ENCODE results near the gene LRRC56. TPM values are rescaled to one million over a fixed set of nuclear protein-coding genes. Genes with fewer than 3 reads are reported as not detected.
A peak's percentile ranks its signal among the peaks of the same experiment; 100 is the strongest.

The LRRC56 gene
- total RNA-seq, 1 donor from 2014 or later, result 0.82 TPM

DNA sequence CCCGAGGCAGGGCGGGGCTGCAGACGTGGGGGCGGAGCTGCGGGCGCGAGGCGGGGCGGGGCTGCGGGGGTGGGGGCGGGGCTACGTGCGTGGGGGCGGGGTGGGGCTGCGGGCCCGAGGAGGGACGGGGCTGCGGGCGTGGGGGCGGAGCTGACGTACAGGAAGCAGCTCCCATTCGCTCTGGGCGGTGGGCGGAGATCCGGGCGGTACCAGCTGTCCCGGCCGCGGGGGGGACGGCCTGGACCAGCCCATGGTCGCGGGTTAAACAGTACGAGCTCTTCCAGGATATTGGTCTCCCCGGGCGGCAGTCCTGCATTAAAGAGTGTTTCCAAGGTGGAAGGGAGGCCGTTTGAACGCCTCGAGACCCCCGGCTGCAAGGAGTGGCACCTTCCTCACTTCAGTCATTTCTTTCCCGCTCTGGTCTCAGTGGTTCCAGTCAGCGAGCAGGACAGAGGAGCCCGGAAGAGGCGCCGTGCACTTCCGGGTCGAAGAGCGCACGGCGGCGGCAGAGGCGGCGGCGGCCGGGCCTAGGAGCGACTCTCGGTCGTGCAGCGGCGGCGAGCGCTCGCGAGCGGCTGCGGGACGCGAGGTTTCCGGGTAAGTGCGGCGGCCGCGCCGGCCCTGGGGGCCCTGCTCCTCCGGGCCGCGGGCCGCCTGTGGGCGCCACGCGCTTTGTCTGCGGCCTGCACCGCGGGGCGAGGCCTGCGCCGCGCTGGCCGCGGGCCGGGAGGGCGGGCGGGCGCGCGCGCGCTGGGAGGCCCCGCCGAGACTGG, 38.9 kb downstream of the LRRC56 start, which contains the start of gene PHRF1:
PHRF1 (plus strand) TSS at position 475 of the 773 bp plus-strand sequence. CDS start 5,043 bp downstream, outside the sequence.
- Histone ChIP-seq H3K36me3 (ENCODE audit: insufficient read depth, low read length) (no peaks in the 10 kb centered on the region), H3K4me1 (ENCODE audit: insufficient read depth, low read length) (peaks cover 18% of the 10 kb centered on the region), H3K9me3 (ENCODE audit: insufficient read depth, low read depth, low read length) (no peaks in the 10 kb centered on the region), H3K27me3 (ENCODE audit: insufficient read depth, low read length) (peaks cover 6% of the 10 kb centered on the region), H4K20me1 (ENCODE audit: insufficient read depth, low read length) (peaks cover 42% of the 10 kb centered on the region), H3K79me2 (ENCODE audit: insufficient read depth, low read length) (peaks cover 45% of the 10 kb centered on the region), H3K9ac (ENCODE audit: low read length) (peak within 1 kb of the TSS; percentile 99), H3K4me3 (ENCODE audit: insufficient read depth, low read depth, low read length) (peak within 1 kb of the TSS; percentile 98), H3K4me2 (ENCODE audit: low read length) (peak within 1 kb of the TSS; percentile 98), H2AFZ (ENCODE audit: low read depth, low read length) (peak within 1 kb of the TSS; percentile 99), H3K27ac (ENCODE audit: low read depth, low read length) (peak within 1 kb of the TSS; percentile 99)
- H3K27me3 Mint-ChIP-seq (ENCODE audit: low read depth, unreplicated experiment), result peaks cover 17% of the 10 kb centered on the region
- H3K36me3 Mint-ChIP-seq (ENCODE audit: low read depth, unreplicated experiment), result peaks cover 11% of the 10 kb centered on the region
- peaks cover 35% of the 10 kb centered on the region for H3K4me1 Mint-ChIP-seq (ENCODE audit: low read depth, unreplicated experiment)
- H3K27ac Mint-ChIP-seq (ENCODE audit: unreplicated experiment), result peak within 1 kb of the TSS; percentile 98
- no peak for FAIRE-seq
- H3K4me3 Mint-ChIP-seq (ENCODE audit: unreplicated experiment), result peak within 1 kb of the TSS; percentile 98
- no peaks in the 10 kb centered on the region for H3K9me3 Mint-ChIP-seq (ENCODE audit: unreplicated experiment)
- no peak for TF ChIP-seq EZH2 (IDR thresholded peaks at IDR 0.05; ENCODE audit: insufficient read depth, low read length)
- TF ChIP-seq, protein P1, sequence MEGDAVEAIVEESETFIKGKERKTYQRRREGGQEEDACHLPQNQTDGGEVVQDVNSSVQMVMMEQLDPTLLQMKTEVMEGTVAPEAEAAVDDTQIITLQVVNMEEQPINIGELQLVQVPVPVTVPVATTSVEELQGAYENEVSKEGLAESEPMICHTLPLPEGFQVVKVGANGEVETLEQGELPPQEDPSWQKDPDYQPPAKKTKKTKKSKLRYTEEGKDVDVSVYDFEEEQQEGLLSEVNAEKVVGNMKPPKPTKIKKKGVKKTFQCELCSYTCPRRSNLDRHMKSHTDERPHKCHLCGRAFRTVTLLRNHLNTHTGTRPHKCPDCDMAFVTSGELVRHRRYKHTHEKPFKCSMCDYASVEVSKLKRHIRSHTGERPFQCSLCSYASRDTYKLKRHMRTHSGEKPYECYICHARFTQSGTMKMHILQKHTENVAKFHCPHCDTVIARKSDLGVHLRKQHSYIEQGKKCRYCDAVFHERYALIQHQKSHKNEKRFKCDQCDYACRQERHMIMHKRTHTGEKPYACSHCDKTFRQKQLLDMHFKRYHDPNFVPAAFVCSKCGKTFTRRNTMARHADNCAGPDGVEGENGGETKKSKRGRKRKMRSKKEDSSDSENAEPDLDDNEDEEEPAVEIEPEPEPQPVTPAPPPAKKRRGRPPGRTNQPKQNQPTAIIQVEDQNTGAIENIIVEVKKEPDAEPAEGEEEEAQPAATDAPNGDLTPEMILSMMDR (IDR thresholded peaks at IDR 0.05; ENCODE audit: insufficient read depth, low read depth, low read length), result no peak
- DNase-seq (ENCODE audit: low read depth), result peak; percentile 89

DNA sequence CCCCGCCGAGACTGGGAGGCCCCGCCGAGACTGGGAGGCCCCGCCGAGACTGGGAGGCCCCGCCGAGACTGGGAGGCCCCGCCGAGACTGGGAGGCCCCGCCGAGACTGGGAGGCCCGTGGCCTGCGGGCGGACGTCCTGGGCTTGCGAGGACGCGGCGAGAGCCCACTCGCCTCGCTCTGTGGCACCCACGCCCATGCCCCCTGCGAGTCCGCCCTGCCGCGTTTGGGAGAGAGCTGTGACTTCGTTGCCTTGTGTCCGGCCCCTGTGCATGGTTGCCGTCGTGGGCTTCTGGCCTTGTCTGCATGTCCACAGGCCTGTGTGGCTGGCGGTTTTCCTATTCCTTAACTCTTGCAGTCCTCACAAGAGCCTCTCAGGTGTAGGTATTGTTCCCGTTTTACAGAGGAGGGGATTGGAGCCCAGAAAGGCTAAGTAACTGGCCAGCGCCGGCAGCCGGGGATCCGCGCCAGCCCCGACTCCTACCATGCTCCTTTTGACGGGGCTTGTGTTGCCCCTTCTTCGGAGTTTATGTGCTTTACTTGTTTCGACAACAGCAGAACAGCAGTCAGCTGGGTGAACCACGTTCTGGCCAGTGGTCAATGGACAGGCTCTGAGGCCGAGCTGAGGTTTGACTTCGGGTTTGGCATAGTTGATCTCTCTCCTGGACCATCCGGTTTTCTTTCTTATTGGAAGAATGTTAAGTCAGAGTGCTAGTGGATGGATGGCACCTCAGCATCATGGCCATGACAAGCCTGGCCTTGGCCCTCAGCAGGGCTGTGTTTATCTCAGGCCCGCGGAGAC, 39.7 kb downstream of the LRRC56 start:
- Histone ChIP-seq H3K79me2 (ENCODE audit: insufficient read depth, low read length) (peaks cover 53% of the 10 kb centered on the region), H3K4me3 (ENCODE audit: insufficient read depth, low read depth, low read length) (peak overlapping the region; percentile 98), H3K9ac (ENCODE audit: low read length) (peak overlapping the region; percentile 99), H2AFZ (ENCODE audit: low read depth, low read length) (no peak overlapping the region), H3K4me1 (ENCODE audit: insufficient read depth, low read length) (peaks cover 16% of the 10 kb centered on the region), H3K4me2 (ENCODE audit: low read length) (peak overlapping the region; percentile 96), H4K20me1 (ENCODE audit: insufficient read depth, low read length) (peaks cover 50% of the 10 kb centered on the region), H3K27ac (ENCODE audit: low read depth, low read length) (peak overlapping the region; percentile 84), H3K9me3 (ENCODE audit: insufficient read depth, low read depth, low read length) (no peaks in the 10 kb centered on the region), H3K36me3 (ENCODE audit: insufficient read depth, low read length) (peaks cover 3% of the 10 kb centered on the region), H3K27me3 (ENCODE audit: insufficient read depth, low read length) (peaks cover 6% of the 10 kb centered on the region)
- Mint-ChIP-seq H3K27ac (ENCODE audit: unreplicated experiment) (peak overlapping the region; percentile 92), H3K36me3 (ENCODE audit: low read depth, unreplicated experiment) (peaks cover 12% of the 10 kb centered on the region), H3K4me1 (ENCODE audit: low read depth, unreplicated experiment) (peaks cover 39% of the 10 kb centered on the region), H3K4me3 (ENCODE audit: unreplicated experiment) (peak overlapping the region; percentile 98), H3K9me3 (ENCODE audit: unreplicated experiment) (no peaks in the 10 kb centered on the region), H3K27me3 (ENCODE audit: low read depth, unreplicated experiment) (peaks cover 17% of the 10 kb centered on the region)
- DNase-seq (ENCODE audit: low read depth) (no peak), FAIRE-seq (no peak)
- TF ChIP-seq EZH2 (IDR thresholded peaks at IDR 0.05; ENCODE audit: insufficient read depth, low read length), result no peak
- TF ChIP-seq, protein P1 (IDR thresholded peaks at IDR 0.05; ENCODE audit: insufficient read depth, low read depth, low read length), result no peak

All from astrocyte (in vitro differentiated cells and primary cell).